UCSD-AML1 (cell line): ENCODE measurements around the gene REG4.
"Not testable (repeated sequence)": the region's sequence is repeated elsewhere in the genome, so short reads cannot be mapped to it uniquely, and the experiment has no call there.

ENCODE experiments used
- DNase-seq: peaks from one replicate; lab custom pipeline; 2025; ENCODE audit not compliant: unreplicated experiment; lab: John Stamatoyannopoulos, UW

REG4 gene

DNA sequence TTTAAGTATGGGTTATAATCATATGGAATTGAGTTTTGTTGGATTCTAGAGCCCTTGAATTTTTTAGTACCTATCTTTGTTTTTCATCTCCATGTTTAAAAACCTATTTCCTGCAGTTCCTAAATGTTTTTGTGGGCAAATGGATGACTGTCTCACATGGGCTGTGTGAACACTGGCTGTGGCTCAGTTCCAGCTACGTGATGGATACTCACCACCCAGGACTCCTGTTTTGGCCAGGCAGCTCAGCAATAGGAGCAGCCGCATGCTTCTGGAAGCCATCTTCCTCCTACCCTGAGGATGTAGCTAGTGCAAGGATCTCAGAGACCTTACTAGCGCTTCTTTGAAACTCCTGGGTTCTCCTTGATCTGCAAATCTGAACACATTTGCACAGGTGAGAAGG, 2.8 kb downstream of the REG4 start:
- no peak for DNase-seq

DNA sequence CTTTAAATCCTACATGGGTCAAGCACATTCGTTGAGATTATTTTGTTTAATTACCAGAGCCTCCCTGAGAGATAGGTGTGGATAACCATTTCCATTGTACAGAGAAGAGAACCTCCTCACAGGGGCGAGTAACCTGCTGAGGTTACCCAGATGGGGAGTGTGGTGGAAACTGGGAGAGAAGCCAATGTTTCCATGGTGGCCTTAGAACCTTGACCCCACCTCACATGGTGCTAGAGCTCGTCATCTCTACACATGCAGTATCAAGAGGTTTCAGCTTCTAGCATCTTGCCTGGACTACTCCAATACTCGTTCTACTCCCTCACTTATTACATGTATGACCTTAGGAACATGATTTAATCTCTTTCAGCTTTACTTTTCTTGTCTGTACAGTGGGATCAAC, 4.8 kb downstream of the REG4 start:
- DNase-seq = no peak

DNA sequence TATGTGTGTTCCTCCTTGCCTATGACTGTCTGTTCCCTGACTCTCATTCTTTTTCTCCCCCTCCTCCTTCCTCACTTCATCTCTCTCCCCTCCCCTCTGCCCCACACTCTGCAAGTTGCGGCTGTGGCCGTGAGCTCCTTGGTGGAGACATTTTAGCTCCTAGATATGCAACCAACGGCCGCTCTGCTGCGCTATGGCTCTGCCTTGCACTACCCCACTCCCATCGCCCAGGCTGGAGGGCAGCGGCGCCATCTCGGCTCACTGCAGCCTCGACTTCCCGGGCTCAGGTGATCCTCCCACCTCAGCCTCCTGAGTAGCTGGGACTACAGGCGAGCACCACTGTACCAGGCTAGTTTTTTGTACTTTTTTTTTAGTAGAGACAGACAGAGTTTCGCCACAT, 5.5 kb downstream of the REG4 start:
- no peak for DNase-seq

- no peak for DNase-seq
Observed at GRCh38 chr1:119805247-119805646, 6.0 kb downstream of the REG4 start.

GRCh38 chr1:119799599-119800177, 11.6 kb downstream of the REG4 start:
- DNase-seq = no peak

DNA sequence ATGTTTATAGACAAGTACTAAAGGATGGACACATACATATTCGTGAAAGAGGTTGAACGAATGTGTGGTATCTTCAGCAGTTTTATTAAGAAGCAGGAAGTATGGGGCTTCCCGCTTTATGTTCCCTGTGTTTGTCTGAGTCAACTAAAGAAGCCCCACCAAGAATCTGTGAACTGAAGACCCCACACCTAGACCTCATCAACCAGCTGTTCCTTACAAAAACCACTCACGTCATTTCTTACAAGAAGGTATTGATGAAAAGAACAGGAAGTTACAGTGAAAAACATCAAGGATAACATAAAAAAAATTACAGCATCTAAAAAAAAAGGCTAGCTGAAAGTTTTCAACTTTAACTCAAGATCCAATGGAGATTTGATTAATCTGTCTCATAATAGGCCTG, 12.3 kb downstream of the REG4 start:
- no peak for DNase-seq

DNA sequence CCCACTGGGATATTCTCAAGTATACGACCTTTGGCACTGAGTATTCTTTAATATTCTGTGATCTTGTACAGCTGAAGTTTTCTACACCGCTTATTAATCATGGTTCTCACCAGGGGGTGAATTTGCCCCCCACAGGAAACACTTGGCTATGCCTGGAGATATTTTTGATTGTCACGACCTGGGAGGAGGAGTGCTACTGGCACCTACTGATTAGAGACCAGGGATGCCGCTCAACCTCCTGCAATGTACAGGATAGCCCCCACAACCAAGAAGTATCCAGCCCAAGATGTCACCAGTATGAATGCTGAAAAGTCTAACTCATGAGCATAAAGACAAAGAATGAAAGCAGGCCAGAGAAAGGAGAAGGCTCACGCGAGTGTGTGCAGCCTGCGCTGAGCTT, 13.7 kb downstream of the REG4 start:
- DNase-seq = no peak

DNA sequence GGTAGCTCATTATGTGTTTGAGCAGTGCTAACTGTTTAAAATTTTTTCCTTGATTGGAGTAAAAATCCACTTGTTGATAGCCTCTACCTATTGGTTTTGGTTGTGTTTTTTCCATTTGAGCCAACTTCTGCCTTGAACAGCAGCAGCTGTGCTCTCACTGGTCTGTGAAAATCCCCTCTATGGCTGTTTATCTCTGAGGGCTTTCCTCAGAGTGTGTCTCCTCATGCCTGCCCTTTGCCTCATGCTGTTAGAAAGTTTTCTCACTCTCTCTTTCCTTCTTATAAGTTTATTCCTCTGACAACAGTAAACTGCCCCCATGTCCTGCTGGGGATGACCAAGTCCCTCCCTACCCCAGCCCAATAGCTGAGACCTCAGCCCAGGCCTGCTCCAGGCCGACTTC, 14.1 kb downstream of the REG4 start:
- DNase-seq = no peak

- DNase-seq = no peak
Observed at GRCh38 chr1:119795261-119796200, 15.7 kb downstream of the REG4 start.

DNA sequence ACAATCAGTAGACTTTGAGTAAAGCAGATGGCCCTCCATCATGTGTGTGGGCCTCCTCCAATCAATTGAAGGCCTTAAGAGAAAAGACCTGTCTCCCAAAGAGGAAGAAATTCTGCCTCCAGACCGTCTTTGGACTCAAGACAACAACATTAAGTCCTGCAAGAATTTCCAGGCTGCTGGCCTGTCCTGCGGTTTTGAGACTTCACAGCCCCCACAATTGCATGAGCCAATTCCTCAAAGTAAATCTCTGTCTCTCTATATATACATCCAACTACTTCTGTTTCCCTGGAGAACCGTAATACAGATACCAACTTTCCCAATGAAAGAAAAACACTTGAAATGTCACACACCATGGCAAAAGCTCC, 16.4 kb downstream of the REG4 start:
- no peak for DNase-seq

DNA sequence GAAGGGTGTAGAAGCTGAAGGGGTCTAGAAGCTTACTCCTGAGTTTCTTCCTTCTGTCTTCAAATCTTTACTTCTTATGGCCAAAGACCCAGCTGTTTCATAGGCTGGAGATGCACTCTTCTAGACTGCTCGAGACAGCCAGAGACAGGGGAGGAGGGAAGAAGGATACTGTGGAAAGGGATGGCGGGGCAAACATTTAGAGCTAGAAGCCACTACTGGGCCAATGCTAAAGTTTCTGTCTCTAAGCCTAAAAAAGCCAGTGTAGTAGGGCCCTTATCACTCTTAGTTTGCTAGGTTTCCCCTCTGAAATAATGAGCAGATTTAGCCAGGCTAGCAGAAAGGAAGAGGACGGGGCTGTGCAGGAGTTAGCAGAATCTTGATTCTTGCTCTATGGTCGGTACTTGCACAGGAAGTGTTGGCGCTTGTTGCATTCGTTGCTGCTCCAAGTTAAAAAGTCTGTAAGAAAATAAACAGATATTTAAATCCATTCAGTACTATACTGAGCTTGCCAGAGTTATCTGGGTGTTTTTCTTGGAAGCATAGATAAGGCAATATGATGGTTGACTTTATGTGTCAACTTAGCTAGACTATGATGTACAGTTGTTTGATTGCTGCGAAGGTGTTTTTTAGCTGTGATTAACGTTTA, 16.9 kb downstream of the REG4 start:
- DNase-seq = no peak

DNA sequence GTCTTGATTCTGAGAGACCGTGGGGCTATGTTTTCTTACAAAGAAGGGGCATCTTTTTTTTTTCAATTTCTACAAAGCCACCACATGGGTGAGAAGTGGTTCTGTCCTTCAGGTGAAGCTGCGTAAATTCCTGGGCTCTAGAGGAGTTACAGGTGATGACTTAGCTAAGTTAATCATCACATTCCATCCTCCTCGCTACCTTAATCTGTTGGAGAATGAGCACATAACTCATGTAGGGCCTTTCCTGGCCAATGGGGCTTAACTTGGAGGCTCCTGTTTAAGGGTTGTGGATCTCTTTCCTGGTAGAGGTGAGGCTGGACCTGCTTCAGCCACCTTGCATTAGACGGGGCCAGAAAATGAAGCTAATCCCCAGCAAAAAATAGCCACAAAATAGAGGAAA, 19.9 kb downstream of the REG4 start:
- no peak for DNase-seq

DNA sequence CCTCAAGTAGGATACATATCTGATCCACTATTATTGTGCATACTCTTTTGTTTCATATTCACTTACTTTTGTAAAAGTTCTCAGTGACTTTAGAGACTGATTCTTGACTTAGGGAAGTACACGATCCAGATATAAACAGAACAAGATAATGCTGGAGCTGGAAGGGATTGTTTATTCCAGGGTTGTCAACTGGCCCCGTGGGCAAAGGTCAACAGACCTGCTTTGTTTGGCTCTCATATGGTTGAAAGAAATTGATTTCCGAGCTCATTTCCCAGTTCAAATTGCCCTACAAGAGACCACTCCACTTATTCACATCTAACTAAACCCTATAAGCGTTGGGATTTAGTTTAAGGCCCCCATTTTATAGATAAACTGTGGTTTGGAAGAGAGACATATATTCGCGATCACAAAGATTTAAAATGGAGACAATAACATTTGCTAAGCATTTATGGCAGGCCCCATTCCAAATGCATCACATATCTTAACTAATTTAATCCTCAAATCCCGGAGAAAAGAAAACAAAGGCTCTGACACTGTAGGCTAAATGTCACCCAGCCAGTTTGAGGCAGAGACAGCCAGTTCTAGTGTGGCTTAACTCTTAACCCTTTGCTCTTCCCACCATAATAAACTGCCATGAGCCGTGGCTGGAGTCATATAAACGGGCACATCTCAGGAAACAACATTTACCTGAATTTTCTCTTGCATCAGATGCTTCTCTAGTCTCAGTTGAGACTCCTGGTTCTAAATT, 20.6 kb downstream of the REG4 start:
- no peak for DNase-seq

- no peak for DNase-seq
Observed at GRCh38 chr1:119787776-119788175, 23.5 kb downstream of the REG4 start.

DNA sequence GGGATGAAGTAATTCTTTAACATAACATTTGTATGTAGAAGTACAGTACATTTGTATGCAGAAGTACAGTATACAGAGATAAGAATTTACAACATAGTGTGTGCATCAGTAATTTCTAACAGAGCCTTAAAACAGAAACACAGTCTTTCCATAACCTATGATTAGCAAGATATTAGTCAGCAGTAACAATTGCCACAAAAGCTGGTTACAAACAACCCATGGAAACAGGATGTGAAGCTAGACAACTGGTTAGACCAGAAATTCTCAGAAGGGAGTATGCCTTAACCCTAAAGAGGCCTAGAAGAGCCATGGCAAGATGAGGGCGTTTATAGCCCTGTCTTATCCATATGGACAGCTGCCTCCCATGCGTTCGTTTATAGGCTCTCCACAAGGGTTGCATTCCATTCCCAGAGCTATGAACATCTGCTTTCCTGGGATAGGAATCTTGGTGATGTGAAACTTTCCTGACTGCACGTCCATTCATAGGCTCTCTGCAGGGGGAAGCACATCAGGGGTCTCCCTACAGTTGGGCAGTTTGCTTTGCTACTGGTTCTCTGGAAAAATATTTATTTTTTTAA, 24.7 kb downstream of the REG4 start:
- DNase-seq = not testable (repeated sequence)

GRCh38 chr1:119786046-119786445, 25.2 kb downstream of the REG4 start:
- DNase-seq = not testable (repeated sequence)

GRCh38 chr1:119784191-119784781, 27.0 kb downstream of the REG4 start:
- DNase-seq = no peak

- no peak for DNase-seq
Observed at GRCh38 chr1:119783354-119784185, 27.7 kb downstream of the REG4 start.

GRCh38 chr1:119782631-119783325, 28.5 kb downstream of the REG4 start:
- no peak for DNase-seq
